Thyroid gland (tissue), 4 donors: ENCODE data around the gene TSHZ2.

ENCODE experiments used
- POLR2A ChIP-seq, 2 donors: fragments of 450-650 bp; IDR thresholded peaks; one replicate each; pipeline ENCODE4 v1.6.1; 2017; ENCODE audit warnings: antibody characterized with exemption in 2 of 2, mild to moderate bottlenecking in 2 of 2, moderate library complexity in 1 of 2
- TF ChIP-seq, protein P1 (sequence below), 6 experiments: fragments of 200-600 bp in 3 of 6; fragments of 450-650 bp in 3 of 6; sonication (generic) in 3 of 6; IDR thresholded peaks; one replicate each; pipeline ENCODE4 v1.5.1; 2016 to 2019; ENCODE audit warnings: antibody characterized with exemption in 6 of 6, mild to moderate bottlenecking in 2 of 6, inconsistent platforms in 1 of 6, moderate library complexity in 1 of 6

DNA sequence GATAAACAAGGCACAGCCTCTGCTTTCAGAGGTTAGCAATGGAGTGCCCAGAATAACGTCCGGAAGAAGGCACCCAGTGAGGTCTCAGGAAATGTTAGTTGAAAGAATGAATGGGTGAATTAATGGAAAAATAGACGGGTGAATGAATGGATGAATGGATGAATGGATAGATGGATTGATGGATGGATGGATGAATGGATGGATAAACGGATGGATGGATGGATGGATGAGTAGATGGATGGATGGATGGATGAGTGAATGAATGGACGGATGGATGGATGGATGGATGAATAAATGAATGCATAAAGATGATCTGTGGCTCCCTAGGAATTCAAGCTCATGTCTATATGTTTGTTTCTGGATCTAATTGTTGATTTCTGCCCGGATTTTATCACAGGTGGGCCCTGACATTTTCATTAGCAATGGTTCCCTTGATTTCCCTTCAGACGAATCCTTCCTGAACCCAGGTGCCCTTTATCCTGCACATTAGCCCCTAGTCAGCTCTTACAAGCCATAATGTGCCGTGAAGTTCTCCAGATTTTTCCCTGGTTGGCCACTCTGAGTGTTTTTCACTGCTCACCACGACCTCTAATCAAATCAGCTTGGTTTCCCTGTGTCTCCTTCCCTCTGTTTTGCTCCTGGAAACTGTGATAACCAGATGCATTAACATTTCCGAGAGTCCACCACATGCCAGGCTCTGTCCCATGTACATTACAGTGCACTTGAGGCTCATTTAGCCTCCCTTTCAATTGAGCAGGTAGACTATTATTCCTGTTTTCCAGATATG lies 22.2 kb downstream of the TSHZ2 start:
- TF ChIP-seq, protein P1, sequence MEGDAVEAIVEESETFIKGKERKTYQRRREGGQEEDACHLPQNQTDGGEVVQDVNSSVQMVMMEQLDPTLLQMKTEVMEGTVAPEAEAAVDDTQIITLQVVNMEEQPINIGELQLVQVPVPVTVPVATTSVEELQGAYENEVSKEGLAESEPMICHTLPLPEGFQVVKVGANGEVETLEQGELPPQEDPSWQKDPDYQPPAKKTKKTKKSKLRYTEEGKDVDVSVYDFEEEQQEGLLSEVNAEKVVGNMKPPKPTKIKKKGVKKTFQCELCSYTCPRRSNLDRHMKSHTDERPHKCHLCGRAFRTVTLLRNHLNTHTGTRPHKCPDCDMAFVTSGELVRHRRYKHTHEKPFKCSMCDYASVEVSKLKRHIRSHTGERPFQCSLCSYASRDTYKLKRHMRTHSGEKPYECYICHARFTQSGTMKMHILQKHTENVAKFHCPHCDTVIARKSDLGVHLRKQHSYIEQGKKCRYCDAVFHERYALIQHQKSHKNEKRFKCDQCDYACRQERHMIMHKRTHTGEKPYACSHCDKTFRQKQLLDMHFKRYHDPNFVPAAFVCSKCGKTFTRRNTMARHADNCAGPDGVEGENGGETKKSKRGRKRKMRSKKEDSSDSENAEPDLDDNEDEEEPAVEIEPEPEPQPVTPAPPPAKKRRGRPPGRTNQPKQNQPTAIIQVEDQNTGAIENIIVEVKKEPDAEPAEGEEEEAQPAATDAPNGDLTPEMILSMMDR (IDR thresholded peaks at IDR 0.05): no peak
- no peak for TF ChIP-seq POLR2A (IDR thresholded peaks at IDR 0.05)
